ENCODE results near the gene DIAPH2. TPM values are rescaled to one million over a fixed set of nuclear protein-coding genes. Genes with fewer than 3 reads are reported as not detected.

Gene DIAPH2
- total RNA-seq, 1 experiment from 2014 or later, result 10.4 TPM

DNA sequence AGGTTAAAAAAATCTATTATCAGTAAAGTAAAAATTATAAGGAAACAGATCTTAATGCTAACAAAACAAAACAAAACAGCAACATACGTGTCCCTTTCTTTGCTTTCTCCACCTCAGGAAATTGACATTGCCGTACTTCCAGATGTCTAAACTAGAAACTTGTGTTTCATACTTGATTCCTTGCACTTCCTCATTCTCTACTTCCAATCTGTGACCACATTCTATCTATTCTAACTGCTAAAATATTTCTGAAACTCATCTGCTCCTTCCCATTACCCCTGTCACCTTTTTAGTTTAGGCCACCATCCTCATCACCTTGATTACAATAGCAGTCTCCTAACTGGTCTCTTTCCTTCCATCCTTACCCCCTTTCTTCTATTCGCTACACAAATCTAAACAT is 176.6 kb downstream of the DIAPH2 start:
- ChIA-PET POLR2A (ENCODE audit: low non-redundant PET) (no interaction called here), CTCF (no interaction called here)
- Histone ChIP-seq H3K36me3 (ENCODE audit: insufficient read depth, low read length, poor library complexity, severe bottlenecking) (no peaks in the 10 kb centered on the region), H3K27ac (ENCODE audit: low read depth, low read length, poor library complexity, severe bottlenecking) (no peak overlapping the region), H3K4me3 (ENCODE audit: low read depth, low read length, poor library complexity, severe bottlenecking) (no peak overlapping the region), H3K9me3 (ENCODE audit: low read depth, low read length, poor library complexity, severe bottlenecking) (no peaks in the 10 kb centered on the region), H3K4me1 (ENCODE audit: insufficient read depth, low read length, poor library complexity, severe bottlenecking) (no peaks in the 10 kb centered on the region), H3K27me3 (replicated peaks; ENCODE audit: insufficient read depth, low read depth, low read length, poor library complexity) (peaks cover 4% of the 10 kb centered on the region)
- intact Hi-C loops (cut with micrococcal nuclease; ENCODE audit: unreplicated experiment), result no loop called here
- no TSS peak for BruUV-seq (replicated peaks)
- DNase-seq (ENCODE audit: low spot score), result no peak
- TF ChIP-seq, protein P1, sequence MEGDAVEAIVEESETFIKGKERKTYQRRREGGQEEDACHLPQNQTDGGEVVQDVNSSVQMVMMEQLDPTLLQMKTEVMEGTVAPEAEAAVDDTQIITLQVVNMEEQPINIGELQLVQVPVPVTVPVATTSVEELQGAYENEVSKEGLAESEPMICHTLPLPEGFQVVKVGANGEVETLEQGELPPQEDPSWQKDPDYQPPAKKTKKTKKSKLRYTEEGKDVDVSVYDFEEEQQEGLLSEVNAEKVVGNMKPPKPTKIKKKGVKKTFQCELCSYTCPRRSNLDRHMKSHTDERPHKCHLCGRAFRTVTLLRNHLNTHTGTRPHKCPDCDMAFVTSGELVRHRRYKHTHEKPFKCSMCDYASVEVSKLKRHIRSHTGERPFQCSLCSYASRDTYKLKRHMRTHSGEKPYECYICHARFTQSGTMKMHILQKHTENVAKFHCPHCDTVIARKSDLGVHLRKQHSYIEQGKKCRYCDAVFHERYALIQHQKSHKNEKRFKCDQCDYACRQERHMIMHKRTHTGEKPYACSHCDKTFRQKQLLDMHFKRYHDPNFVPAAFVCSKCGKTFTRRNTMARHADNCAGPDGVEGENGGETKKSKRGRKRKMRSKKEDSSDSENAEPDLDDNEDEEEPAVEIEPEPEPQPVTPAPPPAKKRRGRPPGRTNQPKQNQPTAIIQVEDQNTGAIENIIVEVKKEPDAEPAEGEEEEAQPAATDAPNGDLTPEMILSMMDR (conservative IDR thresholded peaks at IDR 0.05; ENCODE audit: low read depth, low read length), result no peak
- no peak for TF ChIP-seq EZH2 (IDR thresholded peaks at IDR 0.05; ENCODE audit: borderline replicate concordance, low read depth, low read length, poor library complexity, severe bottlenecking)

DNA sequence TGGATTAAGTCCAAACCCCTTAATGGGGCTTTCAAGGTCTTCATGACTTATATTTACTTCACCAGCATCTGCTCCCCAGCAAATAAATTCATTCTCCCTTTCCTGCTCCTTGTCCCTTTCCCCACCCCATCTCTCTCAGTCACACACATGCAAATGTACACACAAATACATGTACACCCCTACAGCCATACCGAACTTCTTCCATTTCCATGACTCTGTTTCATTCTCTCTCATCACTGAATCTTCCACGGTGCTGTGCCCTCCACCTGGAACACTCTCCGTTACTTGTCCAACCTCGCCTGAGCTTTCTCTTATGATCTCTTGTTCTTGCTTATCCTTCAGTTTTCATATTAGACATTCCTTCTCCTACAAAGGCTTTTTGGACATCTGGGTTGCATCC is 177.0 kb downstream of the DIAPH2 start:
- ChIA-PET CTCF (no interaction called here), POLR2A (ENCODE audit: low non-redundant PET) (no interaction called here)
- Histone ChIP-seq H3K9me3 (ENCODE audit: low read depth, low read length, poor library complexity, severe bottlenecking) (no peaks in the 10 kb centered on the region), H3K36me3 (ENCODE audit: insufficient read depth, low read length, poor library complexity, severe bottlenecking) (no peaks in the 10 kb centered on the region), H3K4me1 (ENCODE audit: insufficient read depth, low read length, poor library complexity, severe bottlenecking) (no peaks in the 10 kb centered on the region), H3K27me3 (replicated peaks; ENCODE audit: insufficient read depth, low read depth, low read length, poor library complexity) (peaks cover 4% of the 10 kb centered on the region), H3K4me3 (ENCODE audit: low read depth, low read length, poor library complexity, severe bottlenecking) (no peak overlapping the region), H3K27ac (ENCODE audit: low read depth, low read length, poor library complexity, severe bottlenecking) (no peak overlapping the region)
- no TSS peak for BruUV-seq (replicated peaks)
- intact Hi-C loops (cut with micrococcal nuclease; ENCODE audit: unreplicated experiment), result no loop called here
- TF ChIP-seq, protein P1 (conservative IDR thresholded peaks at IDR 0.05; ENCODE audit: low read depth, low read length), result no peak
- TF ChIP-seq EZH2 (IDR thresholded peaks at IDR 0.05; ENCODE audit: borderline replicate concordance, low read depth, low read length, poor library complexity, severe bottlenecking), result no peak
- DNase-seq (ENCODE audit: low spot score), result no peak

DNA sequence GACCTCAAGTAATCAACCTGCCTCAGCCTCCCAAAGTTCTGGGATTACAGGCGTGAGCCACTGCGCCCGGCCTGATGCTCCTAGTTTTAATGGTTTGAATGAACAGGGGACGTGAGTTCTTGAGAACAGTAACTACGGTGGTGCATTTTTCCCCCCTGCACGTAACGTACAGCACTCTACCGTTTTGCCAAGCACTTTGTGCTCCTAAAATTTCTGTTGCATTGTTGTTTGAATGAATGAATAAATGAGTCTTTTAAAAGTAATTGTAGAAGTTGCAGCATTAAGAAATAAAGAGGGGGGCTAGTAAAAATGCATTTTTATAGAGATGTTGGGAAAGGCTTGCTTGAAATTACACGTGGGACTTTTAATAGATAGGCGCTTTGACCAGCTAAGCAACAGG is 199.0 kb downstream of the DIAPH2 start, which contains the start of gene RPA4:
Gene RPA4 (plus strand): TSS at position 301 of the 400 bp plus-strand sequence. CDS start 403 bp downstream, outside the sequence.
- DNase-seq (ENCODE audit: low spot score), result no peak
- H3K27me3 ChIP-seq (replicated peaks; ENCODE audit: insufficient read depth, low read depth, low read length, poor library complexity), result no peaks in the 10 kb centered on the region
- intact Hi-C loops (cut with micrococcal nuclease; ENCODE audit: unreplicated experiment), result no loop called here
- ChIA-PET POLR2A (ENCODE audit: low non-redundant PET) (no interaction called here), CTCF (no interaction called here)
- H3K36me3 ChIP-seq (ENCODE audit: insufficient read depth, low read length, poor library complexity, severe bottlenecking), result no peaks in the 10 kb centered on the region
- H3K27ac ChIP-seq (ENCODE audit: low read depth, low read length, poor library complexity, severe bottlenecking), result no peak within 1 kb of the TSS
- no peaks in the 10 kb centered on the region for H3K9me3 ChIP-seq (ENCODE audit: low read depth, low read length, poor library complexity, severe bottlenecking)
- H3K4me3 ChIP-seq (ENCODE audit: low read depth, low read length, poor library complexity, severe bottlenecking), result no peak within 1 kb of the TSS
- TF ChIP-seq EZH2 (IDR thresholded peaks at IDR 0.05; ENCODE audit: borderline replicate concordance, low read depth, low read length, poor library complexity, severe bottlenecking), result no peak
- TF ChIP-seq, protein P1 (conservative IDR thresholded peaks at IDR 0.05; ENCODE audit: low read depth, low read length), result no peak
- no peaks in the 10 kb centered on the region for H3K4me1 ChIP-seq (ENCODE audit: insufficient read depth, low read length, poor library complexity, severe bottlenecking)
- BruUV-seq (replicated peaks), result no TSS peak
